Activated naive CD4-positive, alpha-beta T cell treated with anti-CD3 and anti-CD28 coated beads, Interleukin-2, amount 50 U/mL, for 72 hours (primary cell): ENCODE data around the gene ZGPAT. TPM values are rescaled to one million over a fixed set of nuclear protein-coding genes. Genes with fewer than 3 reads are reported as not detected.
"Not testable (repeated sequence)": the region's sequence is repeated elsewhere in the genome, so short reads cannot be mapped to it uniquely, and the experiment has no call there.

Experiments used
- ATAC-seq, 2 donors: fragments of 150-1000 bp; cut with Tn5 transposase; 2 replicates each; pipeline ENCODE4 v1.10.0; 2021; ENCODE audit warnings: mild to moderate bottlenecking in 2 of 2, moderate library complexity in 2 of 2
- DNase-seq, 2 donors: peaks; one replicate each; pipeline ENCODE4 v3.0.0; 2021 to 2022; ENCODE audit warnings: low spot score in 2 of 2
- H3K27ac Mint-ChIP-seq, 2 donors: one replicate each; pipeline ENCODE4 v1.8.0; 2022; ENCODE audit warnings: mild to moderate bottlenecking in 2 of 2, mixed read lengths in 2 of 2
- H3K36me3 Mint-ChIP-seq, 2 donors: one replicate each; pipeline ENCODE4 v1.8.0; 2022; ENCODE audit warnings: mixed read lengths in 2 of 2
- H3K9me3 Mint-ChIP-seq, 2 donors: one replicate each; pipeline ENCODE4 v1.8.0; 2022; ENCODE audit warnings: mixed read lengths in 2 of 2
- total RNA-seq, 2 donors: library from RNA; stranded (reverse); gene quantifications; one replicate each; pipeline ENCODE4 v1.2.3, GENCODE V29; 2022

Gene ZGPAT
- total RNA-seq, 2 donors from 2014 or later: 12.5 to 24.0 TPM

DNA sequence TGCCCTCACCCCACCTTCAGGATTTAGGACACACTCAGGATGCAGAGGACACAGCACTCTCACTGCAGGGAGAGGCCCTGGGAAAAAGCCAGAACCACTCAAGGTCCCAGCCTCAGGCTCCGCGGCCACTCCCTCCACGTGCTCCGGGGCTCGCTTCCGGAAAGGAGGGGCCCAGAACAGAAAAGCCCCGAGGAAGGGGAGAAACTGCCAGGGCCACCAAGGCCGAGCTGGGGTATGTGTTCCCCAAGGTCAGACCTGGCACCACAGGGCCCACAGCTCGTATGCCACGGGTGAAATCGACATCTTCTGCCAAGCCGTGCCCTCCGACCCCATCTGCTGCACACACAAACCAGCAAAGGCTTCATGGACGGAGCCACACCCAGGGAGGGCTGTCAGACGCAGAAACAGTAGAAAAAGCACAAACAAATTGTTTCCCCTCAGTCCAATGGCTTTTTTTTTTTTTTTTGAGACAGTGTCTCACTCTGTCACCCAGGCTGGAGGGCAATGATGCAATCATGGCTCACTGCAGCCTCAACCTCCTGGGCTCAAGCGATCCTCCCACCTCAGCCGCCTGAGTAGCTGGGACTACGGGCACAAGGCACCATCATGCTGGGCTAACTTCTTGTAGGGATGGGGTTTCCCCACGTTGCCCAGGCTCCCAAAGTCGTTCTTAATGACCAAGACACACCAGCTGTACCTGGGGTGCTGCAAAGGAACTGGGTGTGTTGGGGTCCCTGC is 65.1 kb downstream of the ZGPAT start:
- Mint-ChIP-seq H3K9me3 (no peaks in the 10 kb centered on the region), H3K27ac (no peak overlapping the region), H3K36me3 (no peaks in the 10 kb centered on the region)
- DNase-seq (no peak), ATAC-seq (no peak)

DNA sequence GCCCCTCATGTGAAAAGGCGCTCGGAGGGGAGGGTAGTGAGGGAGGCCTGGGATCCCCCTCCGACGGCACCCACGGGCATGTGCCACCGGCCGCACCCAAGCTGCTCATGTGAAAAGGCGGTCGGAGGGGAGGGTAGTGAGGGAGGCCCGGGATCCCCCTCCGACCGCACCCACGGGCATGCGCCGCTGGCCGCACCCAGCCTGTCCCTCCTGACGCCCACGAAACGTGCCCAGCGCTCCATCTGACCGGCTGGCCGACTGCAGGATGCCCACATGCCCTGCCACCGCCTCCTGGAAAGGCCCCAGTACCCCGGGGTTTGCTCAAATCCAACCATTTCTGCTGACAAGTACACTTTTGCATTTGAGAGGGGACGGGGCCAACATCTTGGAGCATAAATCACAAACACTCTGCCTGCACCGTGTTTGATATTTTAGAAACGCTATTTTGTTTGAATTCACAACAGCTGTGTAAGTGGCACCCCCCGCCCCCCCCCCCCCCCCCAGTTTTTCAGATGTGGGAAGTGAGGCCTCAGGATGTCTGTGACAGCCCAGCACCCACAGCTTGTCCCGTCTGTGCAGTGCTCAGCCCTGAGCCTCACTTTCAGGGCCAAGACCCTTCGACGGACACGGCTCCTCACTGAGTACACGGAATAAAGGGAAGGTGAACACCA is 65.9 kb downstream of the ZGPAT start:
- no peak for ATAC-seq
- Mint-ChIP-seq H3K36me3 (no peaks in the 10 kb centered on the region), H3K9me3 (no peaks in the 10 kb centered on the region), H3K27ac (no peak overlapping the region)
- DNase-seq: no peak

DNA sequence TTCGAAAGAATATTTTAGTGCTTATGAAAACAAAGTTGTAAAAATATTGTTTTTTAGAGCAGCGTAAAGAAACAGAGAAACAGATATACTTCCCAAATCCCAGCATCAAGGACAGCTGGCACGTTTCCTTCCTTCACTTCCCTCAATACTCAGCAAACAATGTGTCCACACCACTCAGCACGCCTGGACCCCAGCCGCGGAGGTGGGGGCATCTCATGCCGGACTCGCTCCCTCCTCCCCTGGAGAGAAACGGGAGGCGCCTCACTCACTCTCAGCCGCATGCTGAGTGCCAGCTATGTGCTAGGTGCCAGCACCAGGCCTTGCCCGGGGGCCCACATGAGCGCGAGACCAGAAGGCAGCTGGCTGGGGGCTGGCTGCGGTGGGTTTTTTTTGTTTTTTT is 66.5 kb downstream of the ZGPAT start:
- Mint-ChIP-seq H3K36me3 (no peaks in the 10 kb centered on the region), H3K27ac (no peak overlapping the region), H3K9me3 (no peaks in the 10 kb centered on the region)
- no peak for DNase-seq
- no peak for ATAC-seq

DNA sequence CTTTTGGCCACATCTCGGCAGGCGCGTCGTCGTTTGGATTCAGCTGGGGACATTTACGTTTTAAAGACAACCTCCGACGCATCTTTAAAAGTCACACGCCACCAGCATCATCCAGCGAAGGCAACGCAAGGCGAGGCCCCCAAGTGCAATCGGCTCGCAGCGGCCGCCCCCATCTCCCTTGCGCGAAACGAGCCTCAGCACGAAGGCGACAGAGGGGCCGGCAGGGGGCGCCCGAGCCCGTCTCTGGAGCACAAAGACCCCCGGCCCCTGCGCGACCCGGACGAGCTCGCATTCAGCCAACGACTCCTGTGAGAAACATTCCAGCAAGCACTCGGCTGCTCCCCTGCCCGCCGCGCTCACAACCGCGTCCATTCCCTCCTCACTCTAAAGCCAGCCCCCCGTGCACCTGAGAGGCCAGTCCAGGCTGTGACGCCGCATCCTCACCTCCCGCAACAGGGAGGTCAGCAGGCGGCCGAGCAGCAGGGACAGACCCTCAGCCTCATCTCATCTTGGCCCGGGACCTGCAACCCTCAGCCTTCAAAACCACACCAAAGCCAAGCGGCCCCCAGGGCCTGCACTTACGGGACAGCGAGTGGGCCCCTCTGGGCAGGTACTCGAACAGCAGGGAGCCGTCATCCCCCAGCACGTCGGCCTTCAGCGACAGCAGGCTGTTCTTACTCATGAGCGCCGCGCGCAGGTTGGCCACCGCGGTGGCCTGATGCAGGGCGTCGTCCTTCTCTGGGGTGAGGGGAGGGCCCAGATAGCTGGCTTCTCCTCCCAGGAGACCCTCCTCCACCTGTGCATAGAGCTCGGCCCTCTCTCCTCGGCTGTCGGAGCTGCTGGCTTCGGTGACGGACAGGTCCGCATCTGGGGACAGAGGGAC is 67.5 kb downstream of the ZGPAT start:
- DNase-seq (no peak), ATAC-seq (no peak)
- Mint-ChIP-seq H3K36me3 (no peaks in the 10 kb centered on the region), H3K27ac (no peak overlapping the region), H3K9me3 (no peaks in the 10 kb centered on the region)

DNA sequence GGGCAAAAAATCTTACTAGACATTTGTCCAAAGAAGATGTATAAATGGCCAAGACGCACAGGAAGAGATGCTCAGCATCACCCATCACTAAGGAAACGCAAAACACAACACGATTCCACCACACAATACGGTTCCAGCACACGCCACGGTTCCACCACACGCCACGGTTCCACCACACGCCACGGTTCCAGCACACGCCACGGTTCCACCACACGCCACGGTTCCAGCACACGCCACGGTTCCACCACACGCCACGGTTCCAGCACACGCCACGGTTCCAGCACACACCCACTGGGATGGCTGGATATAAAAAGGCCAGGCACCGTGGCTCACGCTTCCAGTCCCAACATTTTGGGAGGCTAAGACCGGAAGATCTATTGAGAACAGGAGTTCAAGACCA is 69.0 kb downstream of the ZGPAT start:
- ATAC-seq, H3K27ac Mint-ChIP-seq, H3K36me3 Mint-ChIP-seq, H3K9me3 Mint-ChIP-seq, DNase-seq: not testable (repeated sequence)

DNA sequence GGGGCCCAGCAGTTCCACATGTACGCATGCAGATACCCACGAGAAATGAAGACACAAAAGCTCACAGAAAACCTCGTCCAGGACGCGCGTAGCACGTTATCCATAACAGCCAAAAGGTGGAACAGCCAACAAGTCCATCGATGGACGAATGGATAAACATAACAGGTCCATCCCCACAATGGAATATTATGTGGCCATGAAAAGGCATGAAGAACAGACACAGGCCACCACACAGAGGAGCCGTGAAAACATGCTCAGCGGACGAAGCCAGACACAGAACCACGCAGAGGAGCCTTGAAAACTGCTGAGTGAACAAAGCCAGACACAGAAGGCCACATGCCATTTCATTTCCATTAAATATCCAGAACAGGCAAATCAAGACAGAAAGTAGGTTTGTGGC is 69.8 kb downstream of the ZGPAT start:
- DNase-seq (no peak), ATAC-seq (no peak)
- Mint-ChIP-seq H3K36me3 (no peaks in the 10 kb centered on the region), H3K27ac (no peak overlapping the region), H3K9me3 (no peaks in the 10 kb centered on the region)

DNA sequence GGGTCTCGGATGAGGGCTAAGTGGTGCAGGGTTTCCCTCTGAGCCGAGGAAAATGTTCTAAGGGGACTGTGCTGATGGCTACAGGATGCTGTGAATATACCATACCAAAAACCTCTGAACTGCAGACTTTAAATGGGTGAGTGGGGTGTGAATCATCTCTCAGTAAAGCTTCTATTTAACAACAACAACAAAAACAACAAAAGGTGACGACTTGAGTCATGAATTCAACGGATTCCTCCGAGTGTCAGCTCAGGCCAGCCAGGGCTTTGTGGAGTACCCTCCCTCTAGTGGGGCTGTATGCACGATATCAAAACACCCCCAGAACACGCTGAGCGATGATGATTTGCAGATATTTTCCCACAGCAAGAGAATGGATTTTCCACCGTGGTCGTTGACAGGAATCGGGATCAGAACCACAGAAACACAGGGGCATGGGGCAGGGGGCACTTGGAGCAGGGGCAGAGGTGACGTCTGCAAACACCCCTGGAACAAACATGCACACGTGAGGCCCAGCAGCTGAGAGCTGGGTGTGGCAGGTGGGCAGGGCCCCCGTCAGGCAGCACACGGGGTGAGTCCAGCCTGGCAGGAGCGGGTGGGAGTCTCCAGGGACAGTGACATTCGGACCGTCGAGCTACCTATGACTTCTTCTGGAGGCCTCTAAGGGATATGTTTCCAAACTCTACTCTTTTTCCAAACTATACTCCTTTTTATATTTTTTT is 70.4 kb downstream of the ZGPAT start:
- no peak for ATAC-seq

DNA sequence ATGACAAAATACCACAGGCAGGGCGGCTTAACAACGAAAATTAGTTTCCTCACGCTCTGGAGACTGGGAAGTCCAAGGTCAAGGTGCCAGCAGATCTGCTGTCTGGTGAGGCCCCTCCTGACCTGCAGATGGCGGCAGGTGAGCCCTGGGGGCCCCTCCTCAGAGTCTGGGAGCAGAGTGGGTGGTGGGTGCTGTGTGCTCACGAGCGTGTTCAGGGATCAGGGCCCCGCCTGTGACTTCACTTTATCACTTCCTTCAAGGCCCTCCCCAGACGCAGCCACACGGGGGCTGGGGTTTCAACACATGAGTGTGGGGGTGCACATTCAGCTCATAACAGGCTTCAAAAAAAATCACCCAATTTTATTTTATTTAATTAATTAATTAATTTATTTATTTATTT is 71.0 kb downstream of the ZGPAT start:
- H3K36me3 Mint-ChIP-seq: no peaks in the 10 kb centered on the region
- no peaks in the 10 kb centered on the region for H3K9me3 Mint-ChIP-seq
- H3K27ac Mint-ChIP-seq: no peak overlapping the region
- no peak for ATAC-seq
- no peak for DNase-seq

More for the DNA sequence above, 70.4 kb downstream of the ZGPAT start:
- Mint-ChIP-seq H3K9me3 (no peaks in the 10 kb centered on the region), H3K27ac (no peak overlapping the region), H3K36me3 (no peaks in the 10 kb centered on the region)
- DNase-seq: no peak

DNA sequence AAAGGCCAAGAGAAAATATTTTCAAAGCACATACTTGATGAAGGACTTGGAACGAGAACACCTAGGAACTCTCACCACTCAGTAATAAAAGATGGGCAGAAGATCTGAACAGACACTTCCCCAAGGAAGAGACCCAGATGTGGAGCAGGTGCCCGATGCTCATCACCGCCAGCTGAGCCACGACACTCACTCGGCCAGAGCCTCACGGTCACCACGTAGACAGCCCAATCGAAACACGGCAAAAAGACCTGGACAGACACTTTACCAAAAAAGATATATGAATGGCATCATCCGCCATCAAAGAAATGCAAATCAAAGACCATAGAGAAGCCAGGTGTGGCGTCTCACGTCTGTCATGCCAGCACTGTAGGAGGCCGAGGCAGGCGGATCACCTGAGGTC is 73.3 kb downstream of the ZGPAT start:
- Mint-ChIP-seq H3K36me3 (no peaks in the 10 kb centered on the region), H3K9me3 (no peaks in the 10 kb centered on the region), H3K27ac (no peak overlapping the region)
- DNase-seq: no peak
- no peak for ATAC-seq

DNA sequence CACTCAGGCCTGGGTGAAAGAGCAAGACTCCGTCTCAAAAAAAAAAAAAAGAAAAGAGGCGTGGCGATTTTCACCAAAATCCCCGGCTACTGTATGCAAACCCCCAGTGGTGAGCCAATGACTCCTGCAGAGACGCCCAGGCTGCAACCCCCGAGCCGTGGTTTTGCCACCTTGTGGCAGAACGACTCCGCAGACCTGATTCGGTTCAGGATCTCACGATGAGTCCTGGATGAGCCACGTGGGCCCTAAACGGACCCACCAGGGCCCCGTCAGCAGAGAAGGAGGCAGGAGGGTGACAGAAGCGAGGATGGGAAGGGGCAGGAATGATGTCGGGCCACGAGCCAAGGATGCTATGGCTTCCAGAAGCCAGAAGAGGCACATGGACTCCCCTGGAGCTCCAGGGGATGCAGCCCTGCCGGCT is 74.2 kb downstream of the ZGPAT start:
- Mint-ChIP-seq H3K36me3 (no peaks in the 10 kb centered on the region), H3K9me3 (no peaks in the 10 kb centered on the region), H3K27ac (no peak overlapping the region)
- peak; percentile 84 to 98 for ATAC-seq
- DNase-seq: no peak

DNA sequence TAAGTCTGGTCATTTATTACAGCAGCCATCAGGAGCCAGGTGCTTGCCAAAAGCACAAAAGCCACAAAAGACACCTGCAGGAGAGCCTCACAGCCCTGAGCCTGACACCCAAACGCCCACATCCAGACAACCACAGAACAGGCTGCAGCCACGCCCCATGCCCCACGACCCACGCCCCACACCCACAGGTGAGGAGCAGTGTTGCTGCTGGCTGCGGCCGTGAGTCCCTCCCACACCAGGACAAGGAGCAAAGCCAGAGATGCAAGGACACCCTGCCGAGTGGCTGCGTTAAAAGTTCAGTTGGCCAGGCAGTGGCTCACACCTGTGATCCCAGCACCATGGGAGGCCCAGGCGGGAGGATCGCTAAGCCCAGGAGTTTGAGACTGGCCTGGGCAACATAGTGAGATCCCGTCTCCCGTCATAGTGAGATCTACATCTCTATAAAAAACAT is 74.7 kb downstream of the ZGPAT start:
- Mint-ChIP-seq H3K36me3 (no peaks in the 10 kb centered on the region), H3K27ac (peak overlapping the region in 1 of 2 donors; percentile 29), H3K9me3 (no peaks in the 10 kb centered on the region)
- ATAC-seq (peak in 1 of 2 donors; percentile 19), DNase-seq (no peak)

DNA sequence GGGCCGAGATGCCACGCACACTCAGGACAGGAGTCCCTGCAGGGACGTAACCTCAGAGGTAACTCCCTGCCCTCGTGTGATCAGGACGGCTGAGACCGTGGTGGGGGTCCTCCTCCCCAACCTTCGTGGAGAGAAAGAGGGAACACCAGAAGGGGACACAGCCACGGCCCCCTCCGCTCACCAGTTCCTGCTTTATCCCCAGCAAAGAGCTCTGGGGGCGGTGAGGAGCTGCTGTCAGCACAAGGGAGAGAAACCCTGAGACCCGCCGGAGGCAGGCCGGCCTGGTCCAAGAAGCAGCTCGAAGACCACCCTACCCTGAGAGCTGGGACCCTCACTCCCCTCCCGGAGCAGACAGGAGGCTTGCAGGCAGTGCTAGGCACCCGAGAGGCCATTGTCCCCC is 76.1 kb downstream of the ZGPAT start:
- no peak for ATAC-seq
- H3K27ac Mint-ChIP-seq: no peak overlapping the region
- no peaks in the 10 kb centered on the region for H3K36me3 Mint-ChIP-seq
- H3K9me3 Mint-ChIP-seq: no peaks in the 10 kb centered on the region
- DNase-seq: no peak

DNA sequence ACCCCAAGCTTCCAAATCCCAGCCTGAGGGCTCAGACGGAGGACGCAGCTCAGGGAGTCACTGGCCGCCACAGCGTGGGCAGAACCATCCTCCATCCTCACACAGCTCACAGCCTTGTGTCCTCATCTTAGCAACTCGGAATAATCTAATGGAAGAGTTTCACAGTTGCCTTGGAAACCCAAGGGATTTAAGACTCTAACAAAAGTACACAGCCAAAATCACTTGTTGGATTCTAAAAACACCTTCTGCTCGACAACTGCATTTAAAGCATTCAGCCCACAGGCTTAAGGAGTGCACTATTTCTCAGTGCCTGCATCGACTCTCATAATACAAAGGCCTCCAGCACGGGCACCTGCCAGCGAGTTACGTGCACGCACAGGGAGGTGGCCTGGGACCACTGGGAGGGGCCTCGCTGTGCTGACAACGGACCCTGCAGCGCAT is 77.9 kb downstream of the ZGPAT start:
- Mint-ChIP-seq H3K36me3 (no peaks in the 10 kb centered on the region), H3K9me3 (no peaks in the 10 kb centered on the region), H3K27ac (no peak overlapping the region)
- no peak for DNase-seq
- no peak for ATAC-seq
